Left lung (tissue), 10 donors: ENCODE results near the gene NECTIN1. TPM values are rescaled to one million over a fixed set of nuclear protein-coding genes. Genes with fewer than 3 reads are reported as not detected.

Experiments used
- ATAC-seq: fragments of 200-7000 bp; cut with Tn5 transposase; one replicate; pipeline ENCODE4 v1.9.1; 2020; ENCODE audit warnings: moderate library complexity
- DNase-seq, 4 donors: peaks; one replicate each; pipeline ENCODE4 v3.0.0-alpha.2; 2013 to 2020
- H3K27ac ChIP-seq, 2 donors: fragments of 200-600 bp; sonication (generic) in 1 of 2; one replicate each; pipeline versions ENCODE4 v1.5.0 to v1.8.0; 2020 to 2021
- H3K27me3 ChIP-seq, 2 donors: fragments of 200-600 bp; sonication (generic) in 1 of 2; one replicate each; pipeline versions ENCODE4 v1.5.0 to v1.8.0; 2020 to 2021
- H3K36me3 ChIP-seq, 2 donors: fragments of 200-600 bp; sonication (generic) in 1 of 2; one replicate each; pipeline versions ENCODE4 v1.5.0 to v1.8.0; 2020 to 2021
- H3K4me1 ChIP-seq, 2 donors: fragments of 200-600 bp; one replicate each; pipeline ENCODE4 v1.8.0; 2021
- H3K4me3 ChIP-seq, 2 donors: fragments of 200-600 bp; sonication (generic) in 1 of 2; one replicate each; pipeline versions ENCODE4 v1.5.0 to v1.8.0; 2020 to 2021; ENCODE audit warnings: mild to moderate bottlenecking in 1 of 2
- H3K9me3 ChIP-seq, 2 donors: fragments of 200-600 bp; sonication (generic) in 1 of 2; one replicate each; pipeline versions ENCODE4 v1.5.0 to v1.8.0; 2020 to 2021
- intact Hi-C, 2 donors: fragments of 100-400 bp; cut with DNase I; formaldehyde crosslinking; loops; one replicate each; pipeline versions ENCODE4 v1.11.2 to v1.14.2; 2022
- polyA plus RNA-seq, 6 donors: library from polyadenylated mRNA; unstranded; fragments of 120-200 nt; gene quantifications; one replicate each; pipeline ENCODE4 v1.2.1, GENCODE V29; 2013; ENCODE audit not compliant: insufficient read length in 6 of 6
- total RNA-seq, 2 donors: library from RNA; stranded (reverse); fragmentation: NEBNext Ultra II Directional; extraction: Animal tissue kit (Norgen Biotek cat#: 25700); gene quantifications; one replicate each; pipeline ENCODE4 v1.2.1, GENCODE V29; 2021
- TF ChIP-seq, protein P1 (sequence below), 2 donors: fragments of 200-600 bp; sonication (generic) in 1 of 2; IDR thresholded peaks; one replicate each; pipeline versions ENCODE4 v1.5.0 to v1.8.0; 2021; ENCODE audit warnings: antibody characterized with exemption in 2 of 2
- donor health status: DM: no; HTN: yes; CAD: no.
- donor health status: DM: no; HTN: no; CAD: no.

Gene NECTIN1
- total and polyA plus RNA-seq, 8 donors = 13.0 to 21.1 (median 15.9) TPM

GRCh38 chr11:119729951-119730613 is 1.1 kb upstream of the NECTIN1 start:
- no peaks in the 10 kb centered on the region for H3K36me3 ChIP-seq
- H3K4me1 ChIP-seq = peaks cover 16 to 30% of the 10 kb centered on the region in 2 donors
- intact Hi-C loops = loop anchor here in 1 of 2 donors (5.0 kb wide), 1 partner anchor 248 kb away; no protein-coding TSS in a partner anchor
- peaks cover 0 to 13% of the 10 kb centered on the region in 2 donors for H3K27me3 ChIP-seq
- H3K4me3 ChIP-seq = peak overlapping the region; percentile 69 to 78
- H3K9me3 ChIP-seq = no peaks in the 10 kb centered on the region
- TF ChIP-seq, protein P1, sequence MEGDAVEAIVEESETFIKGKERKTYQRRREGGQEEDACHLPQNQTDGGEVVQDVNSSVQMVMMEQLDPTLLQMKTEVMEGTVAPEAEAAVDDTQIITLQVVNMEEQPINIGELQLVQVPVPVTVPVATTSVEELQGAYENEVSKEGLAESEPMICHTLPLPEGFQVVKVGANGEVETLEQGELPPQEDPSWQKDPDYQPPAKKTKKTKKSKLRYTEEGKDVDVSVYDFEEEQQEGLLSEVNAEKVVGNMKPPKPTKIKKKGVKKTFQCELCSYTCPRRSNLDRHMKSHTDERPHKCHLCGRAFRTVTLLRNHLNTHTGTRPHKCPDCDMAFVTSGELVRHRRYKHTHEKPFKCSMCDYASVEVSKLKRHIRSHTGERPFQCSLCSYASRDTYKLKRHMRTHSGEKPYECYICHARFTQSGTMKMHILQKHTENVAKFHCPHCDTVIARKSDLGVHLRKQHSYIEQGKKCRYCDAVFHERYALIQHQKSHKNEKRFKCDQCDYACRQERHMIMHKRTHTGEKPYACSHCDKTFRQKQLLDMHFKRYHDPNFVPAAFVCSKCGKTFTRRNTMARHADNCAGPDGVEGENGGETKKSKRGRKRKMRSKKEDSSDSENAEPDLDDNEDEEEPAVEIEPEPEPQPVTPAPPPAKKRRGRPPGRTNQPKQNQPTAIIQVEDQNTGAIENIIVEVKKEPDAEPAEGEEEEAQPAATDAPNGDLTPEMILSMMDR (IDR thresholded peaks at IDR 0.05) = no peak
- H3K27ac ChIP-seq = peak overlapping the region; percentile 78 to 84
- peak in 3 of 4 donors; percentile 73 to 85 (median 79) for DNase-seq
- peak; percentile 58 for ATAC-seq

- peak in 1 of 4 donors; percentile 81 for DNase-seq
- peaks cover 0 to 13% of the 10 kb centered on the region in 2 donors for H3K27me3 ChIP-seq
- no peaks in the 10 kb centered on the region for H3K9me3 ChIP-seq
- peak; percentile 2 for ATAC-seq
- H3K4me3 ChIP-seq = peak overlapping the region; percentile 69 to 78
- TF ChIP-seq, protein P1 (IDR thresholded peaks at IDR 0.05) = no peak
- intact Hi-C loops = loop anchor here in 1 of 2 donors (5.0 kb wide), 1 partner anchor 247 kb away; no protein-coding TSS in a partner anchor
- no peaks in the 10 kb centered on the region for H3K36me3 ChIP-seq
- H3K27ac ChIP-seq = peak overlapping the region; percentile 78 to 84
- peaks cover 16 to 30% of the 10 kb centered on the region in 2 donors for H3K4me1 ChIP-seq
These were observed 554 bp upstream of the NECTIN1 start for GRCh38 chr11:119729581-119729927.

DNA sequence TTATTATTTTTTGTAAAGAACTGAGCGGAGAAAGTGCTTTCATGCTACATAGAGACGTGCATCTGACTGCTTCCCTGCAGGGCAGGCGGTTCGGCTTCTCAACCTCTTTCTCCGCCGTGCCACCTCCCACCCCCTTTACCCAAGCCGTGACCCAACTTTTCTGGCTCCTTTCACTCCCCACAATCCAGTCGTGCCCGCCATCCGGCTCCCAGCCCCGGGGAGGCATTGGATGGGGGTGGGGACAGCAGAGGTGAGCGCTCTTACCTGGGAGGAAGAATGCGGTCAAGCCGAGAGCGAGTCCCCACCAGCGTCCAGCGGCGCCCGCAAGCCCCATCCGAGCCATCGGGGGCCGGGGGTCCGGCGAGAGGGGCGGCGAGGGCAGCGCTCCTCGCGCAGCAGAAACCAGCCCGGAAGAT is 781 bp downstream of the NECTIN1 start:
- TF ChIP-seq, protein P1 (IDR thresholded peaks at IDR 0.05) = no peak
- peak overlapping the region; percentile 78 to 84 for H3K27ac ChIP-seq
- H3K4me1 ChIP-seq = peaks cover 16 to 30% of the 10 kb centered on the region in 2 donors
- peaks cover 0 to 13% of the 10 kb centered on the region in 2 donors for H3K27me3 ChIP-seq
- peak overlapping the region; percentile 69 to 78 for H3K4me3 ChIP-seq
- peak; percentile 7 for ATAC-seq
- DNase-seq = peak in 1 of 4 donors; percentile 83
- intact Hi-C loops = loop anchor here in 1 of 2 donors (5.0 kb wide), 1 partner anchor 246 kb away; no protein-coding TSS in a partner anchor
- H3K9me3 ChIP-seq = no peaks in the 10 kb centered on the region
- H3K36me3 ChIP-seq = no peaks in the 10 kb centered on the region

GRCh38 chr11:119727523-119728151 is 1.4 kb downstream of the NECTIN1 start:
- no peaks in the 10 kb centered on the region for H3K36me3 ChIP-seq
- peaks cover 0 to 13% of the 10 kb centered on the region in 2 donors for H3K27me3 ChIP-seq
- H3K27ac ChIP-seq = no peak overlapping the region
- peak overlapping the region; percentile 69 to 78 for H3K4me3 ChIP-seq
- TF ChIP-seq, protein P1 (IDR thresholded peaks at IDR 0.05) = no peak
- no peaks in the 10 kb centered on the region for H3K9me3 ChIP-seq
- intact Hi-C loops = loop anchor here in 1 of 2 donors (5.0 kb wide), 1 partner anchor 245 kb away; no protein-coding TSS in a partner anchor
- DNase-seq (peak in 3 of 4 donors; percentile 33 to 90 (median 46)), ATAC-seq (peak; percentile 44)
- H3K4me1 ChIP-seq = peaks cover 16 to 30% of the 10 kb centered on the region in 2 donors
